RWPE2 (cell line): ENCODE results near the gene FOXO1.

Source experiments
- ATAC-seq: fragments of 200-7000 bp; cut with Tn5 transposase; 3 replicates; pipeline ENCODE4 v1.9.1; 2021; ENCODE audit warnings: low read depth
- DNase-seq: peaks from one replicate; pipeline ENCODE4 v3.0.0-alpha.2; 2020; ENCODE audit warnings: low spot score
- H3K27ac ChIP-seq: fragments of 450-650 bp; 2 replicates; pipeline ENCODE4 v1.5.1; 2017; ENCODE audit warnings: mild to moderate bottlenecking; ENCODE audit not compliant: poor library complexity, severe bottlenecking
- H3K27me3 ChIP-seq: fragments of 250-450 bp; sonication (Bioruptor Pico); 2 replicates; pipeline ENCODE4 v1.5.1; 2021; ENCODE audit warnings: mild to moderate bottlenecking, moderate library complexity; ENCODE audit not compliant: insufficient read depth, poor library complexity, severe bottlenecking
- H3K36me3 ChIP-seq: fragments of 250-450 bp; sonication (Bioruptor Pico); 2 replicates; pipeline ENCODE4 v1.5.1; 2020; ENCODE audit warnings: low read depth, mild to moderate bottlenecking, moderate library complexity
- H3K4me1 ChIP-seq: fragments of 250-450 bp; sonication (Bioruptor Pico); 2 replicates; pipeline ENCODE4 v1.5.1; 2021; ENCODE audit warnings: mild to moderate bottlenecking, moderate library complexity; ENCODE audit not compliant: insufficient read depth, poor library complexity, severe bottlenecking
- H3K4me3 ChIP-seq: fragments of 250-450 bp; sonication (Bioruptor Pico); 2 replicates; pipeline ENCODE4 v1.5.1; 2021; ENCODE audit warnings: mild to moderate bottlenecking, moderate library complexity; ENCODE audit not compliant: severe bottlenecking
- H3K9me3 ChIP-seq: fragments of 250-450 bp; sonication (Bioruptor Pico); 2 replicates; pipeline ENCODE4 v1.5.1; 2021; ENCODE audit warnings: mild to moderate bottlenecking, moderate library complexity; ENCODE audit not compliant: severe bottlenecking
- CTCF ChIP-seq: fragments of 450-650 bp; IDR thresholded peaks from one replicate; pipeline ENCODE4 v1.5.1; 2017; ENCODE audit warnings: mild to moderate bottlenecking, moderate library complexity; ENCODE audit not compliant: poor library complexity, severe bottlenecking

The FOXO1 gene

GRCh38 chr13:40661875-40662665 is 4.4 kb downstream of the FOXO1 start:
- Histone ChIP-seq H3K27ac (peak overlapping the region; percentile 49), H3K4me1 (peaks cover 24% of the 10 kb centered on the region), H3K4me3 (no peak overlapping the region), H3K9me3 (no peaks in the 10 kb centered on the region), H3K27me3 (no peaks in the 10 kb centered on the region), H3K36me3 (no peaks in the 10 kb centered on the region)
- no peak for ATAC-seq
- TF ChIP-seq CTCF, result no peak
- no peak for DNase-seq

- no peaks in the 10 kb centered on the region for H3K9me3 ChIP-seq
- ATAC-seq, result no peak
- DNase-seq, result no peak
- H3K36me3 ChIP-seq, result no peaks in the 10 kb centered on the region
- no peak overlapping the region for H3K27ac ChIP-seq
- peaks cover 29% of the 10 kb centered on the region for H3K4me1 ChIP-seq
- no peak overlapping the region for H3K4me3 ChIP-seq
- TF ChIP-seq CTCF, result no peak
- no peaks in the 10 kb centered on the region for H3K27me3 ChIP-seq
These were observed 5.7 kb downstream of the FOXO1 start for GRCh38 chr13:40660692-40661091.

- ATAC-seq, result no peak
- Histone ChIP-seq H3K27me3 (no peaks in the 10 kb centered on the region), H3K36me3 (no peaks in the 10 kb centered on the region), H3K4me1 (peaks cover 29% of the 10 kb centered on the region), H3K4me3 (no peak overlapping the region), H3K27ac (no peak overlapping the region), H3K9me3 (no peaks in the 10 kb centered on the region)
- TF ChIP-seq CTCF, result no peak
- no peak for DNase-seq
These were observed 6.2 kb downstream of the FOXO1 start for GRCh38 chr13:40660141-40660664.

GRCh38 chr13:40657951-40658350 is 8.5 kb downstream of the FOXO1 start:
- ATAC-seq (no peak), DNase-seq (no peak)
- peaks cover 28% of the 10 kb centered on the region for H3K4me1 ChIP-seq
- no peak overlapping the region for H3K4me3 ChIP-seq
- H3K9me3 ChIP-seq, result no peaks in the 10 kb centered on the region
- TF ChIP-seq CTCF, result no peak
- no peaks in the 10 kb centered on the region for H3K36me3 ChIP-seq
- no peak overlapping the region for H3K27ac ChIP-seq
- no peaks in the 10 kb centered on the region for H3K27me3 ChIP-seq

GRCh38 chr13:40657307-40657706 is 9.1 kb downstream of the FOXO1 start:
- DNase-seq, result no peak
- H3K4me3 ChIP-seq, result no peak overlapping the region
- H3K36me3 ChIP-seq, result no peaks in the 10 kb centered on the region
- H3K27me3 ChIP-seq, result no peaks in the 10 kb centered on the region
- ATAC-seq, result no peak
- H3K9me3 ChIP-seq, result no peaks in the 10 kb centered on the region
- TF ChIP-seq CTCF, result no peak
- H3K27ac ChIP-seq, result no peak overlapping the region
- peaks cover 21% of the 10 kb centered on the region for H3K4me1 ChIP-seq
